DND-41 (cell line): ENCODE results near the gene HOXC4.

ENCODE experiments used
- ATAC-seq: fragments of 200-7000 bp; cut with Tn5 transposase; 3 replicates; pipeline ENCODE4 v1.9.1; 2021; ENCODE audit warnings: low read depth; ENCODE audit not compliant: insufficient read depth
- DNase-seq: peaks from one replicate; pipeline ENCODE4 v3.0.0-alpha.2; 2020
- H2AFZ ChIP-seq: 2 replicates; pipeline ENCODE4 v1.6.0; 2012; ENCODE audit warnings: low read depth, low read length
- H3K27ac ChIP-seq: 2 replicates; pipeline ENCODE4 v1.5.1; 2012; ENCODE audit warnings: low read length, inconsistent platforms
- H3K27me3 ChIP-seq: fragments of 200-600 bp; sonication (generic); 2 replicates; pipeline ENCODE4 v1.6.0; 2012; ENCODE audit warnings: low read length, mild to moderate bottlenecking, inconsistent platforms; ENCODE audit not compliant: insufficient read depth, poor library complexity
- H3K36me3 ChIP-seq: 2 replicates; pipeline ENCODE4 v1.5.1; 2012; ENCODE audit warnings: low read length, inconsistent platforms; ENCODE audit not compliant: insufficient read depth
- H3K4me1 ChIP-seq: 2 replicates; pipeline ENCODE4 v1.5.1; 2012; ENCODE audit warnings: mild to moderate bottlenecking, low read length; ENCODE audit not compliant: insufficient read depth
- H3K4me2 ChIP-seq: 2 replicates; pipeline ENCODE4 v1.6.0; 2012; ENCODE audit warnings: mild to moderate bottlenecking, moderate library complexity, low read length, inconsistent platforms; ENCODE audit not compliant: insufficient read depth
- H3K4me3 ChIP-seq, 2 experiments: fragments of 200-600 bp in 1 of 2; shearing (Covaris generic) in 1 of 2; 2 replicates each; pipeline ENCODE4 v1.5.1; 2012 to 2016; ENCODE audit warnings: inconsistent platforms in 2 of 2, low read length in 2 of 2, mild to moderate bottlenecking in 2 of 2, low read depth in 1 of 2, moderate library complexity in 1 of 2
- H3K79me2 ChIP-seq: 2 replicates; pipeline ENCODE4 v1.6.0; 2012; ENCODE audit warnings: low read length, inconsistent platforms; ENCODE audit not compliant: insufficient read depth
- H3K9ac ChIP-seq: 2 replicates; pipeline ENCODE4 v1.6.0; 2012; ENCODE audit warnings: low read depth, mild to moderate bottlenecking, inconsistent platforms, low read length, moderate library complexity
- H3K9me3 ChIP-seq: 2 replicates; pipeline ENCODE4 v1.5.1; 2012; ENCODE audit warnings: low read length, moderate library complexity, mild to moderate bottlenecking, inconsistent platforms; ENCODE audit not compliant: insufficient read depth, severe bottlenecking
- H4K20me1 ChIP-seq: 2 replicates; pipeline ENCODE4 v1.6.0; 2012; ENCODE audit warnings: low read length; ENCODE audit not compliant: insufficient read depth
- CTCF ChIP-seq: IDR thresholded peaks from 2 replicates; pipeline ENCODE4 v1.5.1; 2012; ENCODE audit warnings: borderline replicate concordance, low read length, moderate library complexity, mild to moderate bottlenecking; ENCODE audit not compliant: poor library complexity, severe bottlenecking; ENCODE audit errors: extremely low read depth
- EZH2 ChIP-seq: IDR thresholded peaks from 3 replicates; pipeline ENCODE4 v1.6.1; 2012; ENCODE audit warnings: borderline replicate concordance, low read depth, mild to moderate bottlenecking, moderate library complexity, low read length, inconsistent platforms; ENCODE audit not compliant: severe bottlenecking

The HOXC4 gene

GRCh38 chr12:54019924-54020590 is 33.6 kb upstream of the HOXC4 start:
- H3K36me3 ChIP-seq, result no peaks in the 10 kb centered on the region
- peaks cover 47% of the 10 kb centered on the region for H3K27me3 ChIP-seq
- 0 out of 2 replicates have a peak, but pooled peaks cover 3% of the 10 kb centered on the region for H3K79me2 ChIP-seq
- TF ChIP-seq CTCF, result no peak
- TF ChIP-seq EZH2, result no peak
- H3K4me2 ChIP-seq, result no peak overlapping the region
- ATAC-seq (no peak), DNase-seq (no peak)
- H3K4me1 ChIP-seq, result peaks cover 17% of the 10 kb centered on the region
- no peaks in the 10 kb centered on the region for H4K20me1 ChIP-seq
- no peak overlapping the region for H2AFZ ChIP-seq
- no peak overlapping the region for H3K27ac ChIP-seq
- H3K9ac ChIP-seq, result no peak overlapping the region
- H3K9me3 ChIP-seq, result no peaks in the 10 kb centered on the region
- no peak overlapping the region for H3K4me3 ChIP-seq

- H3K4me2 ChIP-seq, result no peak overlapping the region
- no peak for TF ChIP-seq EZH2
- TF ChIP-seq CTCF, result no peak
- peaks cover 17% of the 10 kb centered on the region for H3K4me1 ChIP-seq
- ATAC-seq (no peak), DNase-seq (no peak)
- H3K27me3 ChIP-seq, result peaks cover 47% of the 10 kb centered on the region
- H3K36me3 ChIP-seq, result no peaks in the 10 kb centered on the region
- H3K79me2 ChIP-seq, result 0 out of 2 replicates have a peak, but pooled peaks cover 3% of the 10 kb centered on the region
- H2AFZ ChIP-seq, result no peak overlapping the region
- H4K20me1 ChIP-seq, result no peaks in the 10 kb centered on the region
- no peaks in the 10 kb centered on the region for H3K9me3 ChIP-seq
- no peak overlapping the region for H3K4me3 ChIP-seq
- no peak overlapping the region for H3K27ac ChIP-seq
- no peak overlapping the region for H3K9ac ChIP-seq
Measured at GRCh38 chr12:54020591-54021405, 32.8 kb upstream of the HOXC4 start.

- TF ChIP-seq EZH2 (no peak), CTCF (no peak)
- DNase-seq (no peak), ATAC-seq (no peak)
- Histone ChIP-seq H3K27ac (no peak overlapping the region), H3K4me1 (peaks cover 17% of the 10 kb centered on the region), H4K20me1 (no peaks in the 10 kb centered on the region), H2AFZ (no peak overlapping the region), H3K9me3 (no peaks in the 10 kb centered on the region), H3K36me3 (no peaks in the 10 kb centered on the region), H3K4me3 (no peak overlapping the region), H3K27me3 (peaks cover 48% of the 10 kb centered on the region), H3K79me2 (0 out of 2 replicates have a peak, but pooled peaks cover 3% of the 10 kb centered on the region), H3K9ac (no peak overlapping the region), H3K4me2 (no peak overlapping the region)
Measured at GRCh38 chr12:54021432-54022013, 32.1 kb upstream of the HOXC4 start.
